H9 (cell line): ENCODE measurements around the gene CRP. TPM values are rescaled to one million over a fixed set of nuclear protein-coding genes. Genes with fewer than 3 reads are reported as not detected.

Experiments used
- DNase-seq: peaks from one replicate; pipeline ENCODE4 v3.0.0-alpha.2; 2017
- H2AFZ ChIP-seq: one replicate; pipeline ENCODE4 v1.6.1; 2013; ENCODE audit warnings: mild to moderate bottlenecking, low read length, control low read depth, moderate library complexity
- H2AK5ac ChIP-seq: 2 replicates; pipeline ENCODE4 v1.6.1; 2013; ENCODE audit warnings: low read length, control low read depth, mixed read lengths; ENCODE audit not compliant: insufficient read length
- H2BK120ac ChIP-seq: one replicate; pipeline ENCODE4 v1.6.1; 2013; ENCODE audit warnings: low read depth, mild to moderate bottlenecking, low read length, control low read depth, inconsistent platforms; ENCODE audit not compliant: poor library complexity, severe bottlenecking
- H2BK12ac ChIP-seq: 2 replicates; pipeline ENCODE4 v1.6.1; 2013; ENCODE audit warnings: low read length, control low read depth, mixed read lengths, low read depth; ENCODE audit not compliant: insufficient read length
- H2BK15ac ChIP-seq: 2 replicates; pipeline ENCODE4 v1.6.1; 2013; ENCODE audit warnings: low read depth, low read length, control low read depth
- H2BK20ac ChIP-seq: one replicate; pipeline ENCODE4 v1.6.1; 2013; ENCODE audit warnings: low read depth, mild to moderate bottlenecking, low read length, control low read depth, inconsistent platforms; ENCODE audit not compliant: poor library complexity, severe bottlenecking
- H2BK5ac ChIP-seq: 2 replicates; pipeline ENCODE4 v1.6.1; 2013; ENCODE audit warnings: low read length, control low read depth, mixed read lengths; ENCODE audit not compliant: insufficient read length
- H3K14ac ChIP-seq: 2 replicates; pipeline ENCODE4 v1.6.1; 2013; ENCODE audit warnings: low read length, control low read depth; ENCODE audit not compliant: insufficient read depth
- H3K18ac ChIP-seq: 2 replicates; pipeline ENCODE4 v1.6.1; 2013; ENCODE audit warnings: low read depth, mild to moderate bottlenecking, mixed read lengths, low read length, control low read depth; ENCODE audit not compliant: insufficient read length
- H3K23ac ChIP-seq: 2 replicates; pipeline ENCODE4 v1.6.1; 2013; ENCODE audit warnings: low read length, control low read depth, mixed read lengths, low read depth; ENCODE audit not compliant: insufficient read length
- H3K23me2 ChIP-seq: 2 replicates; pipeline ENCODE4 v1.6.1; 2013; ENCODE audit warnings: low read depth, mild to moderate bottlenecking, mixed read lengths, low read length, control low read depth; ENCODE audit not compliant: insufficient read length, poor library complexity, severe bottlenecking
- H3K27ac ChIP-seq: 2 replicates; pipeline ENCODE4 v1.5.1; 2013; ENCODE audit warnings: low read length, control low read depth, mixed read lengths, low read depth; ENCODE audit not compliant: insufficient read length
- H3K27me3 ChIP-seq: 2 replicates; pipeline ENCODE4 v1.6.1; 2013; ENCODE audit warnings: low read length, control low read depth, inconsistent platforms; ENCODE audit not compliant: insufficient read depth
- H3K4ac ChIP-seq: 2 replicates; pipeline ENCODE4 v1.6.1; 2013; ENCODE audit warnings: low read depth, mild to moderate bottlenecking, control low read depth, inconsistent platforms, low read length, moderate library complexity
- H3K4me1 ChIP-seq: 2 replicates; pipeline ENCODE4 v1.6.1; 2013; ENCODE audit warnings: low read length, control low read depth, inconsistent platforms; ENCODE audit not compliant: insufficient read depth
- H3K4me2 ChIP-seq: 2 replicates; pipeline ENCODE4 v1.6.1; 2013; ENCODE audit warnings: low read length, control low read depth, mixed read lengths; ENCODE audit not compliant: insufficient read length, insufficient read depth
- H3K56ac ChIP-seq: 2 replicates; pipeline ENCODE4 v1.6.1; 2013; ENCODE audit warnings: low read depth, mild to moderate bottlenecking, mixed read lengths, low read length, control low read depth; ENCODE audit not compliant: insufficient read length
- H3K79me1 ChIP-seq: 2 replicates; pipeline ENCODE4 v1.6.1; 2013; ENCODE audit warnings: low read depth, mild to moderate bottlenecking, moderate library complexity, low read length, control low read depth, inconsistent platforms; ENCODE audit not compliant: insufficient read depth, poor library complexity, severe bottlenecking
- H3K79me2 ChIP-seq: 2 replicates; pipeline ENCODE4 v1.6.1; 2013; ENCODE audit warnings: low read length, control low read depth, inconsistent platforms; ENCODE audit not compliant: insufficient read depth
- H3K9ac ChIP-seq: 2 replicates; pipeline ENCODE4 v1.6.1; 2013; ENCODE audit warnings: low read length, control low read depth, mixed read lengths; ENCODE audit not compliant: insufficient read length; ENCODE audit errors: extremely low read depth
- H3K9me3 ChIP-seq: one replicate; pipeline ENCODE4 v1.6.1; 2013; ENCODE audit warnings: low read depth, low read length, inconsistent platforms; ENCODE audit not compliant: control insufficient read depth
- H3T11ph ChIP-seq: one replicate; pipeline ENCODE4 v1.6.1; 2013; ENCODE audit warnings: mild to moderate bottlenecking, low read length, control low read depth, inconsistent platforms
- H4K20me1 ChIP-seq: one replicate; pipeline ENCODE4 v1.6.1; 2013; ENCODE audit not compliant: control insufficient read depth, insufficient read length, insufficient read depth
- H4K5ac ChIP-seq: 2 replicates; pipeline ENCODE4 v1.6.1; 2013; ENCODE audit warnings: low read depth, mild to moderate bottlenecking, mixed read lengths, low read length, control low read depth; ENCODE audit not compliant: insufficient read length
- H4K8ac ChIP-seq: replicated peaks from 2 replicates; pipeline ENCODE4 v1.6.1; 2013; ENCODE audit warnings: low read length, control low read depth, mixed read lengths, low read depth; ENCODE audit not compliant: insufficient read length
- H4K91ac ChIP-seq: 2 replicates; pipeline ENCODE4 v1.6.1; 2013; ENCODE audit warnings: low read depth, mild to moderate bottlenecking, moderate library complexity, mixed read lengths, low read length, control low read depth; ENCODE audit not compliant: insufficient read length
- H3K27ac Mint-ChIP-seq, 3 experiments: 2 replicates in 2 of 3; 3 replicates in 1 of 3; pipeline ENCODE4 v1.8.0; 2020 to 2021; ENCODE audit warnings: mixed read lengths in 3 of 3, mild to moderate bottlenecking in 1 of 3, moderate library complexity in 1 of 3
- H3K27me3 Mint-ChIP-seq: 2 replicates; pipeline ENCODE4 v1.8.0; 2021; ENCODE audit warnings: low read depth, mild to moderate bottlenecking, moderate library complexity, mixed read lengths
- H3K36me3 Mint-ChIP-seq, 3 experiments: 2 replicates in 2 of 3; 3 replicates in 1 of 3; pipeline ENCODE4 v1.8.0; 2020 to 2021; ENCODE audit warnings: low read depth in 3 of 3, mixed read lengths in 3 of 3; ENCODE audit not compliant: insufficient read depth in 1 of 3
- H3K4me1 Mint-ChIP-seq, 2 experiments: 2 replicates each; pipeline ENCODE4 v1.8.0; 2020; ENCODE audit warnings: mixed read lengths in 2 of 2
- H3K4me3 Mint-ChIP-seq, 2 experiments: 2 replicates in 1 of 2; 3 replicates in 1 of 2; pipeline ENCODE4 v1.8.0; 2020 to 2021; ENCODE audit warnings: mild to moderate bottlenecking in 2 of 2, mixed read lengths in 2 of 2, moderate library complexity in 1 of 2
- H3K9me3 Mint-ChIP-seq, 2 experiments: 2 replicates in 1 of 2; 3 replicates in 1 of 2; pipeline ENCODE4 v1.8.0; 2020; ENCODE audit warnings: mild to moderate bottlenecking in 2 of 2, mixed read lengths in 2 of 2, moderate library complexity in 1 of 2
- WGBS: extraction: QIAGEN DNeasy Blood & Tissue Kit; methylation state at CpG from one replicate; pipeline ENCODE4 v1.1.7; 2013; ENCODE audit warnings: missing lambda C conversion rate, low lambda C conversion rate, mixed read lengths; ENCODE audit not compliant: insufficient read length; ENCODE audit errors: extremely low coverage; 5-methylcytosine and 5-hydroxymethylcytosine counted together
- total RNA-seq: library from RNA; stranded (reverse); gene quantifications from 2 replicates; pipeline ENCODE4 v1.2.1, GENCODE V29; 2021
- TF ChIP-seq, protein P1 (sequence below): fragments of 200-600 bp; sonication (generic); conservative IDR thresholded peaks from 3 replicates; pipeline ENCODE4 v1.8.0; 2021; ENCODE audit warnings: antibody characterized with exemption, mild to moderate bottlenecking

The CRP gene
- total RNA-seq, 1 experiment from 2014 or later = not detected

DNA sequence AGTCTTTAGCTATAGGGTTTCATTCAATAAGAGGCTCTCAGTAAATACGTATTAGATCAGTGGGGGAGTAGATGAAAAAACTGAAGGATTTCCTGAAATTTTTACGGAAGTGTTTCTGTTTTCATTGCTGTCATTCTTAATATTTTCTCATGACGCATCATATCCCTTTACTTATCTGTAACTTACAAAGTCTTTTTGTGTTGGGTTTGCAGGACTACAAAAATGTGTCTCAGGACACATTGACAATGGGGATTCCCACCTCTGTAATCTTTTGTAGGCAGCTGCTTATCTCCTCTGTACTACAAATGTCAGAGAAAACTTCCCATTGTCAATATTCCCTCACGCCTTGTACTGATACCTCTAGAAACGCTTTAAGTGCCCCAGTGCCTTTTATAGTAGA is 35.5 kb downstream of the CRP start:
- Histone ChIP-seq H3K27me3 (no peaks in the 10 kb centered on the region), H3K79me2 (no peaks in the 10 kb centered on the region), H3K4ac (no peak overlapping the region), H3K79me1 (no peaks in the 10 kb centered on the region), H2AFZ (no peak overlapping the region), H4K20me1 (no peaks in the 10 kb centered on the region), H2AK5ac (no peak overlapping the region), H3K18ac (no peak overlapping the region), H3K27ac (no peak overlapping the region), H2BK5ac (no peak overlapping the region), H2BK20ac (no peak overlapping the region), H4K8ac (no peak overlapping the region), H3K56ac (no peak overlapping the region), H2BK15ac (no peak overlapping the region), H3K14ac (no peak overlapping the region), H3K4me1 (no peaks in the 10 kb centered on the region), H3T11ph (no peak overlapping the region), H3K4me2 (no peak overlapping the region), H3K9ac (no peak overlapping the region), H4K5ac (no peak overlapping the region), H2BK12ac (no peak overlapping the region), H3K9me3 (peaks cover 4% of the 10 kb centered on the region), H4K91ac (no peak overlapping the region), H3K23ac (no peak overlapping the region), H3K23me2 (no peaks in the 10 kb centered on the region), H2BK120ac (no peak overlapping the region)
- DNase-seq = no peak
- H3K27me3 Mint-ChIP-seq = peaks cover 3% of the 10 kb centered on the region
- H3K9me3 Mint-ChIP-seq = peaks cover 3 to 28% of the 10 kb centered on the region in 2 experiments
- no peak overlapping the region for H3K4me3 Mint-ChIP-seq
- H3K27ac Mint-ChIP-seq = no peak overlapping the region
- H3K36me3 Mint-ChIP-seq = peaks cover 0 to 15% (median 0%) of the 10 kb centered on the region in 3 experiments; a peak in 2 of 7 replicates
- no CpG with 5 or more reads among the region's 5 CpGs for WGBS
- TF ChIP-seq, protein P1, sequence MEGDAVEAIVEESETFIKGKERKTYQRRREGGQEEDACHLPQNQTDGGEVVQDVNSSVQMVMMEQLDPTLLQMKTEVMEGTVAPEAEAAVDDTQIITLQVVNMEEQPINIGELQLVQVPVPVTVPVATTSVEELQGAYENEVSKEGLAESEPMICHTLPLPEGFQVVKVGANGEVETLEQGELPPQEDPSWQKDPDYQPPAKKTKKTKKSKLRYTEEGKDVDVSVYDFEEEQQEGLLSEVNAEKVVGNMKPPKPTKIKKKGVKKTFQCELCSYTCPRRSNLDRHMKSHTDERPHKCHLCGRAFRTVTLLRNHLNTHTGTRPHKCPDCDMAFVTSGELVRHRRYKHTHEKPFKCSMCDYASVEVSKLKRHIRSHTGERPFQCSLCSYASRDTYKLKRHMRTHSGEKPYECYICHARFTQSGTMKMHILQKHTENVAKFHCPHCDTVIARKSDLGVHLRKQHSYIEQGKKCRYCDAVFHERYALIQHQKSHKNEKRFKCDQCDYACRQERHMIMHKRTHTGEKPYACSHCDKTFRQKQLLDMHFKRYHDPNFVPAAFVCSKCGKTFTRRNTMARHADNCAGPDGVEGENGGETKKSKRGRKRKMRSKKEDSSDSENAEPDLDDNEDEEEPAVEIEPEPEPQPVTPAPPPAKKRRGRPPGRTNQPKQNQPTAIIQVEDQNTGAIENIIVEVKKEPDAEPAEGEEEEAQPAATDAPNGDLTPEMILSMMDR = no peak
- H3K4me1 Mint-ChIP-seq = no peaks in the 10 kb centered on the region
